Astrocyte (in vitro differentiated cells and primary cell): ENCODE data around the gene CTBP1. TPM values are rescaled to one million over a fixed set of nuclear protein-coding genes. Genes with fewer than 3 reads are reported as not detected.

Experiments
- DNase-seq: peaks from one replicate; pipeline ENCODE4 v3.0.0-alpha.2; 2010; ENCODE audit warnings: low read depth
- FAIRE-seq: peaks from 2 replicates; lab custom pipeline; 2011; peaks lifted over from hg19 to GRCh38; lab: Jason Lieb, UNC
- H2AFZ ChIP-seq: 2 replicates; pipeline ENCODE4 v1.6.0; 2012; ENCODE audit warnings: low read depth, low read length, inconsistent platforms
- H3K27ac ChIP-seq: 2 replicates; pipeline ENCODE4 v1.5.1; 2011; ENCODE audit warnings: low read depth, low read length, inconsistent platforms
- H3K27me3 ChIP-seq: 2 replicates; pipeline ENCODE4 v1.6.0; 2011; ENCODE audit warnings: low read length, inconsistent platforms; ENCODE audit not compliant: insufficient read depth
- H3K36me3 ChIP-seq: 2 replicates; pipeline ENCODE4 v1.5.1; 2011; ENCODE audit warnings: low read length, inconsistent platforms; ENCODE audit not compliant: insufficient read depth
- H3K4me1 ChIP-seq: 2 replicates; pipeline ENCODE4 v1.5.1; 2011; ENCODE audit warnings: low read length, inconsistent platforms; ENCODE audit not compliant: insufficient read depth
- H3K4me2 ChIP-seq: 2 replicates; pipeline ENCODE4 v1.6.0; 2012; ENCODE audit warnings: low read length, inconsistent platforms
- H3K4me3 ChIP-seq: 2 replicates; pipeline ENCODE4 v1.5.1; 2011; ENCODE audit warnings: low read depth, mild to moderate bottlenecking, low read length, inconsistent platforms; ENCODE audit not compliant: insufficient read depth
- H3K79me2 ChIP-seq: 2 replicates; pipeline ENCODE4 v1.6.0; 2012; ENCODE audit warnings: mild to moderate bottlenecking, low read length, inconsistent platforms; ENCODE audit not compliant: insufficient read depth
- H3K9ac ChIP-seq: 2 replicates; pipeline ENCODE4 v1.6.0; 2012; ENCODE audit warnings: mild to moderate bottlenecking, low read length, inconsistent platforms
- H3K9me3 ChIP-seq: 2 replicates; pipeline ENCODE4 v1.5.1; 2012; ENCODE audit warnings: low read depth, mild to moderate bottlenecking, low read length, inconsistent platforms; ENCODE audit not compliant: insufficient read depth
- H4K20me1 ChIP-seq: 2 replicates; pipeline ENCODE4 v1.6.0; 2012; ENCODE audit warnings: low read length, inconsistent platforms; ENCODE audit not compliant: insufficient read depth
- H3K27ac Mint-ChIP-seq: one replicate; pipeline ENCODE4 v1.8.0; 2021; ENCODE audit warnings: mild to moderate bottlenecking, mixed read lengths; ENCODE audit not compliant: unreplicated experiment
- H3K27me3 Mint-ChIP-seq: one replicate; pipeline ENCODE4 v1.8.0; 2021; ENCODE audit warnings: low read depth, mixed read lengths; ENCODE audit not compliant: unreplicated experiment
- H3K36me3 Mint-ChIP-seq: one replicate; pipeline ENCODE4 v1.8.0; 2021; ENCODE audit warnings: low read depth, mixed read lengths; ENCODE audit not compliant: unreplicated experiment
- H3K4me1 Mint-ChIP-seq: one replicate; pipeline ENCODE4 v1.8.0; 2021; ENCODE audit warnings: low read depth, mixed read lengths; ENCODE audit not compliant: unreplicated experiment
- H3K4me3 Mint-ChIP-seq: one replicate; pipeline ENCODE4 v1.8.0; 2021; ENCODE audit warnings: mild to moderate bottlenecking, moderate library complexity, mixed read lengths; ENCODE audit not compliant: unreplicated experiment
- H3K9me3 Mint-ChIP-seq: one replicate; pipeline ENCODE4 v1.8.0; 2021; ENCODE audit warnings: mild to moderate bottlenecking, mixed read lengths; ENCODE audit not compliant: unreplicated experiment
- EZH2 ChIP-seq: IDR thresholded peaks from 2 replicates; pipeline ENCODE4 v1.6.1; 2012; ENCODE audit warnings: mild to moderate bottlenecking, low read length, inconsistent platforms; ENCODE audit not compliant: insufficient read depth
- total RNA-seq: library from RNA; stranded (reverse); gene quantifications from 2 replicates; pipeline ENCODE4 v1.2.1, GENCODE V29; 2021
- TF ChIP-seq, protein P1 (sequence below): IDR thresholded peaks from 2 replicates; pipeline ENCODE4 v1.5.1; 2011; ENCODE audit warnings: low read depth, mild to moderate bottlenecking, inconsistent platforms, low read length, moderate library complexity; ENCODE audit not compliant: insufficient read depth

Gene CTBP1
- total RNA-seq, 1 donor from 2014 or later, result 136 TPM

DNA sequence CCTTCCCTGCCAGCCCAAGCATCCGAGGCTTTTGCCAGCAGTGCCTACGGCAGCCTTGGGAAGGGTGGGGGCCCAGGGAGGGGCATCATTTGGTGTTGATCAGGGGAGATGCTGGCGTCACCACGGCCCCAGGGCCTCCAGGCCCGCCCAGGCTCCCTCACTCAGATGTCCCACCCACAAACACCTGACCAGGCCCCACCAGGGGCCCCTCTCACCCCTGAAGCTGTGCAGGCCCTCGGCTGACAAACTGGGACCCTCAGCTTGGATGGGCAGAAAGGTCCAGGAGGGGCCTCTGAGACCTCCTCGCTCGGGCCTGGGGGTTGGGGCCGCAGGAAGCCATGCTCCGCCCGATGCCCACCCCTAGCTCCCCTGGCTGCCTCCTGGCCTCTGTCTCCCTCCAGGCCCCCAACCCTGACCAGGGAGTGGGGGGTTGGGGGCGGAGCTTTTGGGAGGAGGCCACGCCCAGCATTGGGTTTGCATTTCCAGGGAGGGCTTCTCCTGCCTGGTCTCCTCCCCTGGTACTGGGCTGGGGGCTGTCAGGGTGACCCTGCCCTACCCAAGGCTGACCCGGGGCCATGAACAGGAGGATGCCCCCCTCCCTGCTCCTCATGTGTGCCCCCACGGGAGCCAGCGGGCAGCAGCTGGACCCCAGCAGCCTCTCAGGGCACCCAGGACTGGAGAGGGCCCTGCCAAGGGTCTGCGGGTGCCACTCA, 43.2 kb downstream of the CTBP1 start:
- H3K4me1 ChIP-seq, result peaks cover 37% of the 10 kb centered on the region
- no peaks in the 10 kb centered on the region for H3K79me2 ChIP-seq
- peaks cover 9% of the 10 kb centered on the region for H3K4me1 Mint-ChIP-seq
- DNase-seq (no peak), FAIRE-seq (no peak)
- H3K27ac Mint-ChIP-seq, result no peak overlapping the region
- H3K36me3 ChIP-seq, result no peaks in the 10 kb centered on the region
- H2AFZ ChIP-seq, result no peak overlapping the region
- TF ChIP-seq EZH2, result no peak
- TF ChIP-seq, protein P1, sequence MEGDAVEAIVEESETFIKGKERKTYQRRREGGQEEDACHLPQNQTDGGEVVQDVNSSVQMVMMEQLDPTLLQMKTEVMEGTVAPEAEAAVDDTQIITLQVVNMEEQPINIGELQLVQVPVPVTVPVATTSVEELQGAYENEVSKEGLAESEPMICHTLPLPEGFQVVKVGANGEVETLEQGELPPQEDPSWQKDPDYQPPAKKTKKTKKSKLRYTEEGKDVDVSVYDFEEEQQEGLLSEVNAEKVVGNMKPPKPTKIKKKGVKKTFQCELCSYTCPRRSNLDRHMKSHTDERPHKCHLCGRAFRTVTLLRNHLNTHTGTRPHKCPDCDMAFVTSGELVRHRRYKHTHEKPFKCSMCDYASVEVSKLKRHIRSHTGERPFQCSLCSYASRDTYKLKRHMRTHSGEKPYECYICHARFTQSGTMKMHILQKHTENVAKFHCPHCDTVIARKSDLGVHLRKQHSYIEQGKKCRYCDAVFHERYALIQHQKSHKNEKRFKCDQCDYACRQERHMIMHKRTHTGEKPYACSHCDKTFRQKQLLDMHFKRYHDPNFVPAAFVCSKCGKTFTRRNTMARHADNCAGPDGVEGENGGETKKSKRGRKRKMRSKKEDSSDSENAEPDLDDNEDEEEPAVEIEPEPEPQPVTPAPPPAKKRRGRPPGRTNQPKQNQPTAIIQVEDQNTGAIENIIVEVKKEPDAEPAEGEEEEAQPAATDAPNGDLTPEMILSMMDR, result no peak
- H3K9me3 ChIP-seq, result no peaks in the 10 kb centered on the region
- no peak overlapping the region for H3K4me3 ChIP-seq
- no peak overlapping the region for H3K9ac ChIP-seq
- H3K27me3 ChIP-seq, result no peaks in the 10 kb centered on the region
- peaks cover 4% of the 10 kb centered on the region for H3K36me3 Mint-ChIP-seq
- peaks cover 2% of the 10 kb centered on the region for H3K27me3 Mint-ChIP-seq
- no peak overlapping the region for H3K27ac ChIP-seq
- no peaks in the 10 kb centered on the region for H3K9me3 Mint-ChIP-seq
- peaks cover 5% of the 10 kb centered on the region for H4K20me1 ChIP-seq
- H3K4me2 ChIP-seq, result no peak overlapping the region
- no peak overlapping the region for H3K4me3 Mint-ChIP-seq

DNA sequence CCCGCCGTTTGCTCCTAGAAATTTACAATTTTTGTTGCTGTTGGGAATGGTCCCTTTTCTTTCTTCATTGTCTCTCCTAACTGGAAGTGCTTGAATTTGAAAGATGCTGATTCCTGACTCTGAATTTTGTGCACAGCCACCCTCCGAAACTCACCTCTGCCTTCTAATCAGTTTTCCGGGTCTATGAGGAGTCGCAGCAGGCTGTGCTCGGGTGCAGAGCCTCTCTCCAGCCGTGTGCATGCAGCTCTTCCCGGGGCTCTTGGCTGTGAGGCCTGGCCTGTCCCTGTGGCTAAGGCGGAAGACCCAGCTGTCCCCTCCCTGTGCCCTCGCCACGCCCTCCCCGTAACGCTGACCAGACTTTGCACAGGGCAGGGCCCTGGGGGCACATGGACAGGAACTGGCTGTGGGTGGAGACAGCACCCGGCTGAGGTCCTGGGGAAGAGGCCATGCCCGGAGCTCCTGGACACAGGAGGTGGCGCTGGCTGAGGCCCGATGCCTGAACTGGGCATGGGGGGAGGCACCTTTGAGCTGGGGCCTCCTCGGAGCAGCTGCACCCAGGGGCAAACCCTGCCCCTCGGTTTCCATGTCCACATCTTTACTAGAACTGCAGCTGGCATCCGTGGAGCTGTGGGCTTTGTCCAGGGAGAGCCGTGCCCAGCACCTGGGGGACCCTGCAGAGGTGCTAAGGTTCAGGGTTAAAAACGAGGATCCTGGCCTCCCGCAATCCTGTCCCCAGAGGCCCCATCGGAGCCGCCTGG, 43.9 kb downstream of the CTBP1 start:
- no peaks in the 10 kb centered on the region for H3K36me3 ChIP-seq
- H3K9me3 ChIP-seq, result no peaks in the 10 kb centered on the region
- H2AFZ ChIP-seq, result no peak overlapping the region
- no peak for DNase-seq
- H3K9me3 Mint-ChIP-seq, result no peaks in the 10 kb centered on the region
- H3K27ac Mint-ChIP-seq, result no peak overlapping the region
- no peak for FAIRE-seq
- H3K27me3 Mint-ChIP-seq, result peaks cover 2% of the 10 kb centered on the region
- H3K27ac ChIP-seq, result no peak overlapping the region
- no peak overlapping the region for H3K4me3 ChIP-seq
- H3K27me3 ChIP-seq, result no peaks in the 10 kb centered on the region
- H3K36me3 Mint-ChIP-seq, result peaks cover 4% of the 10 kb centered on the region
- TF ChIP-seq, protein P1, result no peak
- no peak for TF ChIP-seq EZH2
- no peak overlapping the region for H3K4me3 Mint-ChIP-seq
- H3K79me2 ChIP-seq, result no peaks in the 10 kb centered on the region
- peaks cover 9% of the 10 kb centered on the region for H3K4me1 Mint-ChIP-seq
- no peak overlapping the region for H3K9ac ChIP-seq
- no peak overlapping the region for H3K4me2 ChIP-seq
- peaks cover 5% of the 10 kb centered on the region for H4K20me1 ChIP-seq
- peaks cover 40% of the 10 kb centered on the region for H3K4me1 ChIP-seq
